ENCODE data around the gene PAPOLA.
"Not testable (repeated sequence)": the region's sequence is repeated elsewhere in the genome, so short reads cannot be mapped to it uniquely, and the experiment has no call there.

Gene PAPOLA

GRCh38 chr14:96501740-96502620 lies at the start of gene PAPOLA:
TSS of gene PAPOLA (plus strand) at chr14:96502382. CDS start at chr14:96502593, 211 bp downstream.
- DNase-seq = peak; percentile 89 to 92

- DNase-seq = no peak
These were observed 49.5 kb upstream of the PAPOLA start for GRCh38 chr14:96452684-96453083.

- no peak for DNase-seq
These were observed 46.6 kb upstream of the PAPOLA start for GRCh38 chr14:96455588-96455987.

- no peak for DNase-seq
These were observed 42.3 kb upstream of the PAPOLA start for GRCh38 chr14:96459851-96460250.

GRCh38 chr14:96461950-96462798 lies 40.0 kb upstream of the PAPOLA start:
- no peak for DNase-seq

GRCh38 chr14:96464136-96464535 lies 38.0 kb upstream of the PAPOLA start:
- DNase-seq = no peak

- DNase-seq = no peak
These were observed 35.3 kb upstream of the PAPOLA start for GRCh38 chr14:96466918-96467317.

GRCh38 chr14:96470331-96470730 lies 31.9 kb upstream of the PAPOLA start:
- no peak for DNase-seq

GRCh38 chr14:96470967-96471366 lies 31.2 kb upstream of the PAPOLA start:
- not testable (repeated sequence) for DNase-seq

GRCh38 chr14:96478119-96478518 lies 24.1 kb upstream of the PAPOLA start:
- DNase-seq = no peak

- DNase-seq = no peak
These were observed 22.6 kb upstream of the PAPOLA start for GRCh38 chr14:96479435-96480146.

GRCh38 chr14:96481731-96482314 lies 20.4 kb upstream of the PAPOLA start:
- no peak for DNase-seq

GRCh38 chr14:96482986-96483385 lies 19.2 kb upstream of the PAPOLA start:
- DNase-seq = no peak

- no peak for DNase-seq
These were observed 17.8 kb upstream of the PAPOLA start for GRCh38 chr14:96484399-96484798.

- DNase-seq = no peak
These were observed 15.5 kb upstream of the PAPOLA start for GRCh38 chr14:96486705-96487104.

GRCh38 chr14:96489327-96489726 lies 12.9 kb upstream of the PAPOLA start:
- no peak for DNase-seq

GRCh38 chr14:96493178-96493577 lies 9.0 kb upstream of the PAPOLA start:
- DNase-seq = no peak

GRCh38 chr14:96494331-96494730 lies 7.9 kb upstream of the PAPOLA start:
- DNase-seq = no peak

GRCh38 chr14:96497087-96497486 lies 5.1 kb upstream of the PAPOLA start:
- DNase-seq = no peak

GRCh38 chr14:96497586-96497985 lies 4.6 kb upstream of the PAPOLA start:
- no peak for DNase-seq

GRCh38 chr14:96501217-96501739 lies 904 bp upstream of the PAPOLA start:
- peak; percentile 31 to 39 for DNase-seq

- peak; percentile 44 to 50 for DNase-seq
These were observed 581 bp downstream of the PAPOLA start for GRCh38 chr14:96502621-96503305.
